Erythroblast (primary cell): ENCODE results near the gene CEP43.

Experiments used
- DNase-seq, 2 experiments: peaks; one replicate each; lab custom pipeline; 2025; lab: John Stamatoyannopoulos, UW
- GATA1 ChIP-seq: IDR thresholded peaks from 2 replicates; pipeline ENCODE4 v1.6.1; 2011; ENCODE audit warnings: low read depth, mild to moderate bottlenecking, control low read depth, low read length, moderate library complexity
- POLR2A ChIP-seq: IDR thresholded peaks from 2 replicates; pipeline ENCODE4 v1.6.1; 2011; ENCODE audit warnings: mild to moderate bottlenecking, low read length

The CEP43 gene

GRCh38 chr6:166957087-166957804 is 42.0 kb upstream of the CEP43 start:
- TF ChIP-seq GATA1 (no peak), POLR2A (no peak)
- DNase-seq = peak; percentile 36 to 41

GRCh38 chr6:166957805-166958076 is 41.5 kb upstream of the CEP43 start:
- TF ChIP-seq POLR2A (no peak), GATA1 (no peak)
- DNase-seq = no peak

- peak in 1 of 2 experiments; percentile 8 for DNase-seq
- no peak for TF ChIP-seq GATA1
- TF ChIP-seq POLR2A = no peak
These were observed 40.0 kb upstream of the CEP43 start for GRCh38 chr6:166958926-166959861.

DNA sequence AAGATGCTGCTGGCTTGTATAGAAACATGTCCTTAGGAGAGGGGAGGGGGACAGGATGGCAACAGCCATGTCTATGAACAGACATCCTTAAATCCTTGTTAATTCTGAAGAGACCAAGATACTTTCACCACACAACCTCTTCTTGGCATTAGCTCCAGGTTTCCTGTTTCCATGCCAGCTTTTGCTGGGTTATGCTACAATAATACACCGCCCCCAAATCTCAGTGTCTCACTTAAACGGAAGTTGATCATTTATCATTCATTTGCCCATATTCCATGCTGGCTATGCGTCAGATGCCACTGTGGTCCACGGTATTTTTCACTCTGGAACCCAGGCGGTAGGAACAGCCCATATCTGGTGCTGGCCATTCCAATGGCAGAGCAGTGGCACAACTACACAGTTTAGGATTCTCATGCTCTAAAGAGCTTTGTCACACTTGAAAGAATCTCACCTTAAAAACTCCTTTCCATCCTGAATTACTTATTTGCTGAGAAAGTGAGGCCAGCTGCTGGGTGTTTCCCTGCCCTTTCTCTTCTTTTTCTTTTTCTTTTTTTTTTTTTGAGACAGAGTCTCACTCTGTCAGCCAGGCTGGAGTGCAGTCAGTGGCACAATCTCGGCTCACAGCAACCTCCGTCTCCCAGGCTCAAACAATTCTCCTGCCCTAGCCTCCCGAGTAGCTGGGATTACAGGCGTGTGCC is 39.1 kb upstream of the CEP43 start:
- no peak for TF ChIP-seq POLR2A
- no peak for DNase-seq

GRCh38 chr6:166960609-166960978 is 38.6 kb upstream of the CEP43 start:
- DNase-seq = no peak
- TF ChIP-seq GATA1 (no peak), POLR2A (no peak)

DNA sequence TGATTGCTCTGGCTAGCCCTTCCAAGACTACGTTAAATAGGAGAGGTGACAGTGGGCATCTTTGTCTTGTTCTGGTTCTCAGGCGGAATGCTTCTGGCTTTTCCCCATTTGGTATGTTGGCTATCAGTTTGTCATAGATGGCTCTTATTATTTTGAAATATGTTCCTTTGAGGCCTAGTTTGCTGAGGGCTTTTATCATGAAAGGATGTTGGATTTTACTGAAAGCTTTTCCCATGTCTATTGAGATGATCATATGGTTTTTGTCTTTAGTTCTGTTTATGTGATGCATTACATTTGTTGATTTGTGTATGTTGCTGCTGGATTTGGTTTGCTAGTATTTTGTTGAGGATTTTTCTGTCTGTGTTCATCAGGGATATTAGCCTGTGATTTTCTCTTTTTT is 32.9 kb upstream of the CEP43 start:
- DNase-seq = no peak
- TF ChIP-seq POLR2A = no peak
- no peak for TF ChIP-seq GATA1

DNA sequence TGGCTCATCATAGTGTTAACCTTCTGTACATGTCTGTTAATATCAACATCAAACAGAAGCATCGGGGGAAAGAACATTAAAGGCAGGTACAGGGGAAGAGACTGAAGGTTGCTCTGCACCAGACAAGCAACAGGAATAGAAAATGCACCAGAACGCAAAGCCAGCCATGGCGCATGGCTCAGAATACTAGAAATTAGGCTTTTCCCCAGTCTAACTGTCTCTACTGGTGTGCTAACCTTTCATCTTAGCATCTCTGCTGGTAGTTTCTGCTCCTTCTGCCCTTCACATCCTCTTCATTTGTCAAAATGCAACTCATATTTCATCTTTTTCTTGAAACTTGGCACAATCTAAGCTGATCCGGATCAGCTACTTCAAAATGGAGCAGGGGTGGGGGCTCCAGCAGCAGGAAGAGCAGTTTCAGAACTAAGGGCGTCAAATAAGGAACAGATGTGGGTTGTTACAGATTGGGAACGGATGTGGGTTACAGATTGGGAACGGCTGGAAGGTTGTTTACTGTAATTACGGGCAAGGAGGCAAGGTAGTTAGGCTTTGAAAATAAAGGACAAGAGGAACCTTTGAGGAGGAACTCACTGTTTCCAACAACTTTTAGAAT is 29.7 kb upstream of the CEP43 start:
- no peak for DNase-seq
- no peak for TF ChIP-seq POLR2A
- no peak for TF ChIP-seq GATA1

- no peak for DNase-seq
- TF ChIP-seq GATA1 (no peak), POLR2A (no peak)
These were observed 29.1 kb upstream of the CEP43 start for GRCh38 chr6:166970091-166970490.

GRCh38 chr6:166970776-166971175 is 28.4 kb upstream of the CEP43 start:
- TF ChIP-seq POLR2A (no peak), GATA1 (no peak)
- no peak for DNase-seq

DNA sequence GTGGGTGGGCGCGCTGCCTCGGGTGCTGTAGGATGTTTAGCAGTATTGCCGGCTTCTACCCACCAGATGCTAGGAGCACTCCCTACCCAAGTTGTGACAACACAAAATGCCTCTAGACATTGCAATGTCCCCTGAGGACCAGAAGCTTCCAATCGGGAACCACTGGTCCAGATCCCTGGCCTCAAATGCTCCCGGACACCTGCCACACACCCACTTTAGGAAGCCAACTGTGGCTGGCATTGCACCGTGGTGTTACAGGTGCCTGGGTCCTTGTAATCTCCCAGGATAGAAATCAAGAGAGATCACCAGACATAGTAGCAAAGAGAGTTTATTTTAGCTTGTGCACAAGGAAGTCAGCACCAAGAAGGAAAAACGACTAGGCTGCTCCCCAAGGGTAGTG is 27.9 kb upstream of the CEP43 start:
- no peak for DNase-seq
- TF ChIP-seq POLR2A (no peak), GATA1 (no peak)

DNA sequence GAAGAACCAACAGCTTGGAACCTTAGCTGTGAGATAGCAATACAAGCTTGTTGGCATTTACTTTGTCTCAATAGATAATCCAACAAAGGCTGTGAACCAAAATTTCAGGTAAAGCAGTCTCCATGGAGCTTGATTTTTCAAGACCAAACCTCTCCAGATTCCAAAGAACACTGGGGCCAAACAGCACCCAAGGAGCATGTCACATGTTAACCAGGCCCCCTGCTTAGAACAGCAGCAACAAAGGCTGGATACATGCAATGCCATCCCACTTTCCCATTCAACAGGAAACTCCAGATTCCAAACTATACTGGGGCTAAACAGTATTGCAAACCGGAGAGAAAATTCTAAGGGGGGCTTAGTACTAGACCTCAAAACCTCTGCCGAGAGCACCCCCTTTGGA is 27.1 kb upstream of the CEP43 start:
- TF ChIP-seq GATA1 = no peak
- TF ChIP-seq POLR2A = no peak

GRCh38 chr6:166976636-166977035 is 22.6 kb upstream of the CEP43 start:
- TF ChIP-seq POLR2A (no peak), GATA1 (no peak)
- DNase-seq = no peak

More for the DNA sequence above, 27.1 kb upstream of the CEP43 start:
- no peak for DNase-seq

DNA sequence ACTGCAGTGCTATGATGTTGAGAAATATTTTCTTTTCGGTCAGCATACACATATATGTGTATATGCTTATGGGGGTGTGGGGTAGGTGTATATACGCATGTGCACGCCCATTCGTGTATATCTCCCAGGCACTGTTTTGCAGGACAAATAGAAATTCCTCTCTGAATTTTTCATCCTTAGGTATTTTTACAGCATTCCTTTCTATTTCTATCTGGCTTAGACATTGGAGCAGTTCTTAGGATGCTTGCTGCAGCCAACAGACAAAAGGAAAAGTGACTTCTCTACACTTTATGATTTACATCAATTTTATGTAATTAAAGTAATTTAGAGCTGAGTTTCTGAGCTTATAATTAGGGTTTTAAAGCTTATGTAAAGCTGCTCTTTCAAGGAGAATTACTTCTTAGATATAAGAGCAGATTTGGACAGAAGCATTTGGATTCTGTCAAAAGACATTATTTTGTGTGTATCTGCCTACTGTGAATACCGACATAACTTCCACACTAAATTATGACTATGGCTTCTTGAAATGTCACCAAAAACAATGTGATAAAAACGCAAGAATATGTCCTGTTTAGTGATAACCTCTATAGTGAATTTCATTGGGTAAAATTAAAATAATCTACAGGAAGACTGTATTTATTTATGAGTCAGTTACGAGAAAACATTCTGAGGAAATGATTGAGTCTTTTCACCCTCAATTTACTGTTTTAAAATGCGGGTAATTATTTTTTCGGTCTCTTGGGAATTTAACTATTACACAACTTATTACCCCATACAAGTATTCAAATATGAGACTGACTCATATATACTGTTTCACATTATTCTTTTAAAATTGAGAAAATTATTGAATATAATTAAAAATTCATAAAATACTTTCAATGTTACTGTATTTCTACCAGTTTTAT is 21.3 kb upstream of the CEP43 start:
- no peak for DNase-seq
- TF ChIP-seq GATA1 (no peak), POLR2A (no peak)
